ENCODE data around the gene WNT5A. TPM values are rescaled to one million over a fixed set of nuclear protein-coding genes. Genes with fewer than 3 reads are reported as not detected.

Gene WNT5A
- total RNA-seq, 1 donor from 2014 or later, result 10.7 TPM

GRCh38 chr3:55494976-55495375 lies 7.9 kb upstream of the WNT5A start:
- TF ChIP-seq CTCF (IDR thresholded peaks at IDR 0.05; ENCODE audit: insufficient read depth, low read length, poor library complexity, severe bottlenecking), result no peak
- no peaks in the 10 kb centered on the region for H3K27me3 ChIP-seq (ENCODE audit: control insufficient read depth, insufficient read depth, low read length)
- no peaks in the 10 kb centered on the region for H3K36me3 ChIP-seq (ENCODE audit: control insufficient read depth, insufficient read depth, low read length)
- no peak for DNase-seq (ENCODE audit: low read depth)
- H3K4me3 ChIP-seq (ENCODE audit: low read depth, low read length), result no peak overlapping the region

- Histone ChIP-seq H3K4me3 (ENCODE audit: low read depth, low read length) (no peak overlapping the region), H3K27me3 (ENCODE audit: control insufficient read depth, insufficient read depth, low read length) (no peaks in the 10 kb centered on the region), H3K36me3 (ENCODE audit: control insufficient read depth, insufficient read depth, low read length) (no peaks in the 10 kb centered on the region)
- DNase-seq (ENCODE audit: low read depth), result no peak
- TF ChIP-seq CTCF (IDR thresholded peaks at IDR 0.05; ENCODE audit: insufficient read depth, low read length, poor library complexity, severe bottlenecking), result no peak
These were observed 5.9 kb upstream of the WNT5A start for GRCh38 chr3:55492976-55493375.

- no peak for TF ChIP-seq CTCF (IDR thresholded peaks at IDR 0.05; ENCODE audit: insufficient read depth, low read length, poor library complexity, severe bottlenecking)
- H3K4me3 ChIP-seq (ENCODE audit: low read depth, low read length), result no peak overlapping the region
- H3K36me3 ChIP-seq (ENCODE audit: control insufficient read depth, insufficient read depth, low read length), result no peaks in the 10 kb centered on the region
- DNase-seq (ENCODE audit: low read depth), result no peak
- no peaks in the 10 kb centered on the region for H3K27me3 ChIP-seq (ENCODE audit: control insufficient read depth, insufficient read depth, low read length)
These were observed 4.2 kb upstream of the WNT5A start for GRCh38 chr3:55491296-55491816.

- no peaks in the 10 kb centered on the region for H3K36me3 ChIP-seq (ENCODE audit: control insufficient read depth, insufficient read depth, low read length)
- no peak for TF ChIP-seq CTCF (IDR thresholded peaks at IDR 0.05; ENCODE audit: insufficient read depth, low read length, poor library complexity, severe bottlenecking)
- no peak overlapping the region for H3K4me3 ChIP-seq (ENCODE audit: low read depth, low read length)
- H3K27me3 ChIP-seq (ENCODE audit: control insufficient read depth, insufficient read depth, low read length), result no peaks in the 10 kb centered on the region
- no peak for DNase-seq (ENCODE audit: low read depth)
These were observed 3.3 kb upstream of the WNT5A start for GRCh38 chr3:55490276-55490913.

GRCh38 chr3:55489798-55490132 lies 2.7 kb upstream of the WNT5A start:
- H3K36me3 ChIP-seq (ENCODE audit: control insufficient read depth, insufficient read depth, low read length), result no peaks in the 10 kb centered on the region
- DNase-seq (ENCODE audit: low read depth), result no peak
- no peak for TF ChIP-seq CTCF (IDR thresholded peaks at IDR 0.05; ENCODE audit: insufficient read depth, low read length, poor library complexity, severe bottlenecking)
- H3K27me3 ChIP-seq (ENCODE audit: control insufficient read depth, insufficient read depth, low read length), result no peaks in the 10 kb centered on the region
- H3K4me3 ChIP-seq (ENCODE audit: low read depth, low read length), result no peak overlapping the region
